GM12878 (cell line): Measurements from ENCODE around the gene PRKCG. TPM values are rescaled to one million over a fixed set of nuclear protein-coding genes. Genes with fewer than 3 reads are reported as not detected.

Experiments used
- ATAC-seq: fragments of 200-7000 bp; cut with Tn5 transposase; 3 replicates; pipeline ENCODE4 v1.9.1; 2020; ENCODE audit warnings: mild to moderate bottlenecking, moderate library complexity
- BruUV-seq: library from RNA; stranded (reverse); fragments of 400-500 nt; replicated peaks from 2 replicates; lab custom pipeline; 2021; lab: Mats Ljungman, UMichigan
- CTCF ChIA-PET: fragments of 300-600 bp; sonication (Branson Sonifier 250); formaldehyde crosslinking; extraction: SDS; loops from one replicate; lab custom pipeline; 2021; ENCODE audit warnings: inconsistent platforms; lab: Yijun Ruan, JAX
- POLR2A ChIA-PET: fragments of 350-600 bp; formaldehyde crosslinking; extraction: SDS; loops from one replicate; lab custom pipeline; 2021; ENCODE audit warnings: inconsistent platforms; lab: Charles Lee
- RAD21 ChIA-PET: fragments of 300-600 bp; sonication (Branson Sonifier 250); formaldehyde crosslinking; loops from one replicate; lab custom pipeline; 2023; ENCODE audit warnings: antibody characterized with exemption; ENCODE audit not compliant: unreplicated experiment; lab: Charles Lee
- SMC1A ChIA-PET: fragments of 300-600 bp; sonication (Branson Sonifier 250); formaldehyde crosslinking; loops from one replicate; lab custom pipeline; 2023; ENCODE audit not compliant: unreplicated experiment, uncharacterized antibody; lab: Charles Lee
- DNase-seq: peaks from one replicate; pipeline ENCODE4 v3.0.0-alpha.2; 2011; ENCODE audit warnings: low read depth, low spot score
- FAIRE-seq: peaks from 3 replicates; lab custom pipeline; 2011; peaks lifted over from hg19 to GRCh38; lab: Jason Lieb, UNC
- H2AFZ ChIP-seq: 2 replicates; pipeline ENCODE4 v1.6.0; 2011; ENCODE audit warnings: low read depth, low read length, control low read depth; ENCODE audit not compliant: control insufficient read depth
- H3K27ac ChIP-seq: 2 replicates; pipeline ENCODE4 v1.5.1; 2011; ENCODE audit warnings: control low read depth; ENCODE audit not compliant: control insufficient read depth, insufficient read depth
- H3K27me3 ChIP-seq, 2 experiments: replicated peaks in 1 of 2; 2 replicates each; pipeline versions ENCODE4 v1.6.0 to v1.6.1; 2011; ENCODE audit warnings: low read length in 1 of 2; ENCODE audit not compliant: control insufficient read depth in 2 of 2, insufficient read depth in 2 of 2
- H3K36me3 ChIP-seq, 2 experiments: 2 replicates each; pipeline ENCODE4 v1.5.1; 2011; ENCODE audit warnings: low read length in 1 of 2; ENCODE audit not compliant: control insufficient read depth in 2 of 2, insufficient read depth in 2 of 2
- H3K4me1 ChIP-seq: 2 replicates; pipeline ENCODE4 v1.6.1; 2011; ENCODE audit warnings: mild to moderate bottlenecking, low read length, moderate library complexity, mixed read lengths; ENCODE audit not compliant: control insufficient read depth, insufficient read depth
- H3K4me2 ChIP-seq: 2 replicates; pipeline ENCODE4 v1.6.0; 2011; ENCODE audit warnings: control low read depth; ENCODE audit not compliant: control insufficient read depth, insufficient read depth
- H3K4me3 ChIP-seq: fragments of 200-600 bp; sonication (generic); 2 replicates; pipeline ENCODE4 v1.5.1; 2016
- H3K79me2 ChIP-seq: 2 replicates; pipeline ENCODE4 v1.6.0; 2011; ENCODE audit warnings: low read length; ENCODE audit not compliant: control insufficient read depth, insufficient read depth
- H3K9ac ChIP-seq: 2 replicates; pipeline ENCODE4 v1.8.0; 2011; ENCODE audit warnings: low read length, control low read depth, mixed read lengths; ENCODE audit not compliant: control insufficient read depth, insufficient read depth
- H3K9me3 ChIP-seq: replicated peaks from 3 replicates; pipeline ENCODE4 v1.5.1; 2011; ENCODE audit warnings: mild to moderate bottlenecking, low read length; ENCODE audit not compliant: control insufficient read depth, insufficient read depth
- H4K20me1 ChIP-seq: 2 replicates; pipeline ENCODE4 v1.6.0; 2011; ENCODE audit not compliant: control insufficient read depth, insufficient read depth
- ATF2 ChIP-seq: IDR thresholded peaks from 2 replicates; pipeline ENCODE4 v1.6.1; 2012; ENCODE audit warnings: low read length, inconsistent platforms
- ATF7 ChIP-seq: fragments of 450-650 bp; IDR thresholded peaks from 2 replicates; pipeline ENCODE4 v1.6.1; 2016; ENCODE audit warnings: low read depth, mild to moderate bottlenecking
- BACH1 ChIP-seq: fragments of 450-650 bp; IDR thresholded peaks from 2 replicates; pipeline ENCODE4 v1.6.1; 2017; ENCODE audit warnings: mild to moderate bottlenecking, borderline replicate concordance
- CBFB ChIP-seq: IDR thresholded peaks from 2 replicates; pipeline ENCODE4 v1.6.1; 2016; ENCODE audit warnings: antibody characterized with exemption, low read depth
- CHD1 ChIP-seq: IDR thresholded peaks from 2 replicates; pipeline ENCODE4 v1.6.1; 2012; ENCODE audit warnings: low read depth, low read length, improper control_type of control experiment
- ESRRA ChIP-seq: IDR thresholded peaks from 2 replicates; pipeline ENCODE4 v1.6.1; 2012; ENCODE audit warnings: mild to moderate bottlenecking, low read length, improper control_type of control experiment
- IRF4 ChIP-seq: IDR thresholded peaks from 2 replicates; pipeline ENCODE4 v1.6.1; 2011; ENCODE audit warnings: low read depth, low read length
- MTA2 ChIP-seq: fragments of 450-650 bp; IDR thresholded peaks from 2 replicates; pipeline ENCODE4 v1.6.1; 2016; ENCODE audit warnings: low read depth, mild to moderate bottlenecking, moderate library complexity
- MYC ChIP-seq: IDR thresholded peaks from 2 replicates; pipeline ENCODE4 v1.6.1; 2011; ENCODE audit warnings: mild to moderate bottlenecking, low read length, moderate library complexity, inconsistent platforms; ENCODE audit not compliant: insufficient read depth, insufficient replicate concordance, insufficient read length, severe bottlenecking
- NFYB ChIP-seq: IDR thresholded peaks from 2 replicates; pipeline ENCODE4 v1.6.1; 2011; ENCODE audit warnings: low read depth, mild to moderate bottlenecking, low read length, improper control_type of control experiment, moderate library complexity; ENCODE audit not compliant: insufficient read depth
- RCOR1 ChIP-seq: conservative IDR thresholded peaks from 2 replicates; pipeline ENCODE4 v1.6.1; 2012; ENCODE audit warnings: low read depth, low read length, improper control_type of control experiment
- SRF ChIP-seq, 2 experiments: IDR thresholded peaks; 2 replicates each; pipeline ENCODE4 v1.6.1; 2011; ENCODE audit warnings: low read depth in 2 of 2, low read length in 2 of 2, mild to moderate bottlenecking in 1 of 2, moderate library complexity in 1 of 2
- SUPT20H ChIP-seq: IDR thresholded peaks from 2 replicates; pipeline ENCODE4 v1.6.1; 2011; ENCODE audit warnings: low read depth, mild to moderate bottlenecking, low read length, moderate library complexity, borderline replicate concordance; ENCODE audit not compliant: control insufficient read depth
- SUZ12 ChIP-seq: fragments of 200-600 bp; sonication (generic); IDR thresholded peaks from one replicate; pipeline ENCODE4 v1.6.1; 2018; ENCODE audit warnings: antibody characterized with exemption, mild to moderate bottlenecking; ENCODE audit not compliant: unreplicated experiment
- WGBS: methylation state at CpG from one replicate; pipeline ENCODE4 v1.1.6; 2016; ENCODE audit warnings: low lambda C conversion rate; ENCODE audit not compliant: insufficient replicate concordance, insufficient coverage; ENCODE audit errors: missing lambda C conversion rate; 5-methylcytosine and 5-hydroxymethylcytosine counted together
- in situ Hi-C: fragments of 300-500 bp; cut with MboI; formaldehyde crosslinking; loops from 9 replicates; pipeline ENCODE4 v1.14.3; 2018; ENCODE audit warnings: mixed read lengths
- intact Hi-C: fragments of 100-400 bp; cut with micrococcal nuclease; formaldehyde crosslinking; loops from one replicate; pipeline ENCODE4 v1.14.2; 2022; ENCODE audit not compliant: unreplicated experiment
- polyA plus RNA-seq, 11 experiments: library from polyadenylated mRNA; depleted of rRNA in 4 of 11; unstranded in 6 of 11; stranded (reverse) in 5 of 11; fragments of >200 nt; fragmentation: Nextera tagmentation in 4 of 11; fragmentation: Illumina TruSeq in 1 of 11; extraction: Ambion mirVana in 4 of 11; extraction: Trizol in 1 of 11; gene quantifications; 1 replicate in 1 of 11; 2 replicates in 10 of 11; pipeline versions ENCODE4 v1.2.1 to v1.2.3, GENCODE V29; 2011 to 2016; ENCODE audit warnings: inconsistent platforms in 2 of 11, missing spikeins in 2 of 11, low read depth in 1 of 11
- total RNA-seq, 4 experiments: library from RNA; depleted of rRNA in 3 of 4; stranded (reverse); fragments of >200 nt in 3 of 4; fragmentation: Illumina TruSeq in 1 of 4; extraction: Trizol in 1 of 4; gene quantifications; 2 replicates each; pipeline versions ENCODE4 v1.2.1 to v1.2.3, GENCODE V29; 2013 to 2021

Gene PRKCG
- total and polyA plus RNA-seq, 10 of the 15 experiments (the other 5 are each of a cell fraction or from before 2014, with no cell fraction given): not detected

- Histone ChIP-seq H3K27me3 (no peaks in the 10 kb centered on the region), H3K9ac (no peak overlapping the region)
- no peak for TF ChIP-seq SUZ12
- TF ChIP-seq RCOR1: no peak
- no peak for TF ChIP-seq CHD1
- no peak for TF ChIP-seq MYC
- no peak for TF ChIP-seq CBFB
- no peak for TF ChIP-seq ESRRA
- no peak for TF ChIP-seq MTA2
- no peak for TF ChIP-seq SRF (IDR thresholded peaks at IDR 0.05; ENCODE audit: low read depth in 2 of 2, low read length in 2 of 2)
- no peak for TF ChIP-seq SUPT20H
- TF ChIP-seq ATF2: no peak
- no peak for TF ChIP-seq ATF7
- no peak for TF ChIP-seq BACH1
- no peak for TF ChIP-seq IRF4
- TF ChIP-seq NFYB: no peak
- TF ChIP-seq, all 136 proteins: peak for 0
- Histone ChIP-seq H3K4me2 (no peak overlapping the region), H3K36me3 (no peaks in the 10 kb centered on the region), H3K79me2 (no peaks in the 10 kb centered on the region), H2AFZ (no peak overlapping the region), H3K4me3 (no peak overlapping the region), H3K4me1 (no peaks in the 10 kb centered on the region), H4K20me1 (no peaks in the 10 kb centered on the region), H3K27ac (no peak overlapping the region), H3K9me3 (no peaks in the 10 kb centered on the region; the same call in 2 of the 3 replicates)
- SMC1A ChIA-PET: no interaction called here
- no peak for DNase-seq
- WGBS: 23% methylated on average over 5 of the region's 5 CpGs
- in situ Hi-C loops (no loop called here), intact Hi-C loops (no loop called here)
- FAIRE-seq: no peak
- RAD21 ChIA-PET: no interaction called here
- POLR2A ChIA-PET: interaction anchor here (0.6 kb wide), 1 partner anchor 1056 kb away, joined by 6 read pairs; no protein-coding TSS in a partner anchor
- no peak for ATAC-seq
- CTCF ChIA-PET: no interaction called here
- BruUV-seq: no TSS peak
These were observed 11.5 kb upstream of the PRKCG start for GRCh38 chr19:53870485-53870844.
